Astrocyte (in vitro differentiated cells and primary cell): Measurements from ENCODE around the gene NTM.

Source experiments
- EZH2 ChIP-seq: IDR thresholded peaks from 2 replicates; pipeline ENCODE4 v1.6.1; 2012; ENCODE audit warnings: mild to moderate bottlenecking, low read length, inconsistent platforms; ENCODE audit not compliant: insufficient read depth
- TF ChIP-seq, protein P1 (sequence below): IDR thresholded peaks from 2 replicates; pipeline ENCODE4 v1.5.1; 2011; ENCODE audit warnings: low read depth, mild to moderate bottlenecking, inconsistent platforms, low read length, moderate library complexity; ENCODE audit not compliant: insufficient read depth

DNA sequence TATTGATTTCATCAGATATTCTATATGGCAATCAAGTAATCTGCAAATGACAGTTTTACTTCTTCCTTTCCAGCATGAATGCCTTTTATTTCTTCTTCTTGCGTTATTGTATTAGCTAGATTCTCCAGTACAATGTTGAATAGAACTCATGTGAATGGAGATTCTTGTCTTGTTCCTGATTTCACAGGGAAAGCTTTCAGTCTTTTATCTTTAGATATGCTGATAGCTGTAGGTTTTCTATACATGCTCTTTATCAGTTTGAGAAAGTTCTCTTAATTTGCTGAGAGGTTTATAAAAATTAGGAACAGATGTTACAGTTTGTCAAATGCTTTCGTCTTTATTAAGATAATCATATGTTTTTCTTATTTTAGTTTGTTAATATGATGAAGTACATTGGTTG is 347.2 kb downstream of the NTM start:
- TF ChIP-seq, protein P1, sequence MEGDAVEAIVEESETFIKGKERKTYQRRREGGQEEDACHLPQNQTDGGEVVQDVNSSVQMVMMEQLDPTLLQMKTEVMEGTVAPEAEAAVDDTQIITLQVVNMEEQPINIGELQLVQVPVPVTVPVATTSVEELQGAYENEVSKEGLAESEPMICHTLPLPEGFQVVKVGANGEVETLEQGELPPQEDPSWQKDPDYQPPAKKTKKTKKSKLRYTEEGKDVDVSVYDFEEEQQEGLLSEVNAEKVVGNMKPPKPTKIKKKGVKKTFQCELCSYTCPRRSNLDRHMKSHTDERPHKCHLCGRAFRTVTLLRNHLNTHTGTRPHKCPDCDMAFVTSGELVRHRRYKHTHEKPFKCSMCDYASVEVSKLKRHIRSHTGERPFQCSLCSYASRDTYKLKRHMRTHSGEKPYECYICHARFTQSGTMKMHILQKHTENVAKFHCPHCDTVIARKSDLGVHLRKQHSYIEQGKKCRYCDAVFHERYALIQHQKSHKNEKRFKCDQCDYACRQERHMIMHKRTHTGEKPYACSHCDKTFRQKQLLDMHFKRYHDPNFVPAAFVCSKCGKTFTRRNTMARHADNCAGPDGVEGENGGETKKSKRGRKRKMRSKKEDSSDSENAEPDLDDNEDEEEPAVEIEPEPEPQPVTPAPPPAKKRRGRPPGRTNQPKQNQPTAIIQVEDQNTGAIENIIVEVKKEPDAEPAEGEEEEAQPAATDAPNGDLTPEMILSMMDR: no peak
- no peak for TF ChIP-seq EZH2
